Left ventricle myocardium inferior (tissue), 1 donor: ENCODE results near the gene ADCY5. TPM values are rescaled to one million over a fixed set of nuclear protein-coding genes. Genes with fewer than 3 reads are reported as not detected.
A peak's percentile ranks its signal among the peaks of the same experiment; 100 is the strongest.

Source experiments
- DNase-seq: peaks from one replicate; pipeline ENCODE4 v3.0.0-alpha.2; 2020
- H3K27ac ChIP-seq: fragments of 200-600 bp; replicated peaks from 2 replicates; pipeline ENCODE4 v1.8.0; 2021
- H3K27me3 ChIP-seq: fragments of 200-600 bp; 2 replicates; pipeline ENCODE4 v1.8.0; 2021; ENCODE audit warnings: low read depth
- H3K36me3 ChIP-seq: fragments of 200-600 bp; 2 replicates; pipeline ENCODE4 v1.8.0; 2021
- H3K4me1 ChIP-seq: fragments of 200-600 bp; 2 replicates; pipeline ENCODE4 v1.8.0; 2021
- H3K4me3 ChIP-seq: fragments of 200-600 bp; 2 replicates; pipeline ENCODE4 v1.8.0; 2021; ENCODE audit warnings: mild to moderate bottlenecking, moderate library complexity
- H3K9me3 ChIP-seq: fragments of 200-600 bp; replicated peaks from 2 replicates; pipeline ENCODE4 v1.8.0; 2021
- CTCF ChIP-seq: fragments of 200-600 bp; IDR thresholded peaks from 2 replicates; pipeline ENCODE4 v1.8.0; 2021; ENCODE audit warnings: antibody characterized with exemption, mild to moderate bottlenecking, borderline replicate concordance
- intact Hi-C: fragments of 100-400 bp; cut with micrococcal nuclease; formaldehyde crosslinking; loops from one replicate; pipeline ENCODE4 v1.11.0; 2022
- total RNA-seq: library from RNA; stranded (reverse); fragmentation: NEBNext Ultra II Directional; extraction: Animal tissue kit (Norgen Biotek cat#: 25700); gene quantifications from one replicate; pipeline ENCODE4 v1.2.1, GENCODE V29; 2021
- donor health status: DM: no; HTN: yes; CAD: no; lungs with severe emphysema.

ADCY5 gene
- total RNA-seq, 1 donor from 2014 or later: 249 TPM

GRCh38 chr3:123301331-123302184 lies 147.3 kb downstream of the ADCY5 start:
- Histone ChIP-seq H3K36me3 (peaks cover 88% of the 10 kb centered on the region), H3K27ac (peak overlapping the region; percentile 45)
- DNase-seq: no peak

GRCh38 chr3:123300583-123300982 lies 148.3 kb downstream of the ADCY5 start:
- no peak for TF ChIP-seq CTCF
- Histone ChIP-seq H3K9me3 (no peaks in the 10 kb centered on the region), H3K4me1 (peaks cover 46% of the 10 kb centered on the region), H3K4me3 (no peak overlapping the region), H3K36me3 (peaks cover 86% of the 10 kb centered on the region), H3K27me3 (no peaks in the 10 kb centered on the region), H3K27ac (no peak overlapping the region)
- intact Hi-C loops: no loop called here
- no peak for DNase-seq

More at GRCh38 chr3:123301331-123302184, 147.3 kb downstream of the ADCY5 start:
- H3K9me3 ChIP-seq: no peaks in the 10 kb centered on the region
- H3K4me3 ChIP-seq: no peak overlapping the region
- no peaks in the 10 kb centered on the region for H3K27me3 ChIP-seq
- intact Hi-C loops: no loop called here
- H3K4me1 ChIP-seq: peaks cover 53% of the 10 kb centered on the region
- TF ChIP-seq CTCF: no peak

- intact Hi-C loops: no loop called here
- Histone ChIP-seq H3K9me3 (no peaks in the 10 kb centered on the region), H3K27me3 (no peaks in the 10 kb centered on the region), H3K4me1 (peaks cover 41% of the 10 kb centered on the region), H3K27ac (no peak overlapping the region), H3K36me3 (peaks cover 81% of the 10 kb centered on the region), H3K4me3 (no peak overlapping the region)
- TF ChIP-seq CTCF: no peak
- DNase-seq: no peak
These were observed 148.8 kb downstream of the ADCY5 start for GRCh38 chr3:123300056-123300455.

GRCh38 chr3:123299581-123299980 lies 149.3 kb downstream of the ADCY5 start:
- peaks cover 77% of the 10 kb centered on the region for H3K36me3 ChIP-seq
- H3K4me3 ChIP-seq: no peak overlapping the region
- H3K4me1 ChIP-seq: peaks cover 36% of the 10 kb centered on the region
- intact Hi-C loops: no loop called here
- no peaks in the 10 kb centered on the region for H3K27me3 ChIP-seq
- H3K9me3 ChIP-seq: no peaks in the 10 kb centered on the region
- no peak overlapping the region for H3K27ac ChIP-seq
- TF ChIP-seq CTCF: no peak
- DNase-seq: no peak

DNA sequence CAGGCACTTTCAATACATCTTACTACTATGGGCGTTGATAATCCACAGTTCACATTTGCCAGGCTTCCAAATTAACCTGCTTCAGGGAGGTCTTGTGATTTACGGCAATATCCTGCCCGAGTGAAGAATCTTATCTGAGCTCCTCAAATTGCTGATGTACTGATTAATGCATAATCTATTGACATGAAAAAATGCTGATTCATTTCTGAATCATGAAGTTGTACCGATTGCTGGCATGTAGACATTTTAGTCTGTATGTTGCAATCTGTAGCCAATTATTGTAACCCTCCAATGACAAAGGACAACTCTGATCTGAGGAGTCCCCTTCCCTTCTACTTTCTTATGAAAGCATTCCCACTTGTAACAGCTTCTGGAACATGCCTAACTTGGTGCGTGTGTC lies 150.0 kb downstream of the ADCY5 start:
- no peak overlapping the region for H3K27ac ChIP-seq
- no peaks in the 10 kb centered on the region for H3K27me3 ChIP-seq
- H3K4me3 ChIP-seq: no peak overlapping the region
- DNase-seq: no peak
- intact Hi-C loops: no loop called here
- H3K9me3 ChIP-seq: no peaks in the 10 kb centered on the region
- peaks cover 29% of the 10 kb centered on the region for H3K4me1 ChIP-seq
- TF ChIP-seq CTCF: no peak
- peaks cover 77% of the 10 kb centered on the region for H3K36me3 ChIP-seq
